Fibroblast of mammary gland (primary cell): ENCODE measurements around the gene ZNF783.
A peak's percentile ranks its signal among the peaks of the same experiment; 100 is the strongest.
"Not testable (repeated sequence)": the region's sequence is repeated elsewhere in the genome, so short reads cannot be mapped to it uniquely, and the experiment has no call there.

Experiments used
- DNase-seq: peaks from one replicate; pipeline ENCODE4 v3.0.0-alpha.2; 2010; ENCODE audit warnings: low read depth
- H3K4me3 ChIP-seq: 2 replicates; pipeline ENCODE4 v1.5.1; 2011; ENCODE audit warnings: low read depth, mild to moderate bottlenecking, low read length, moderate library complexity; ENCODE audit not compliant: control insufficient read depth
- TF ChIP-seq, protein P1 (sequence below): conservative IDR thresholded peaks from 2 replicates; pipeline ENCODE4 v1.5.1; 2011; ENCODE audit warnings: low read depth, low read length, inconsistent platforms; ENCODE audit not compliant: control insufficient read depth, insufficient read depth

The ZNF783 gene

DNA sequence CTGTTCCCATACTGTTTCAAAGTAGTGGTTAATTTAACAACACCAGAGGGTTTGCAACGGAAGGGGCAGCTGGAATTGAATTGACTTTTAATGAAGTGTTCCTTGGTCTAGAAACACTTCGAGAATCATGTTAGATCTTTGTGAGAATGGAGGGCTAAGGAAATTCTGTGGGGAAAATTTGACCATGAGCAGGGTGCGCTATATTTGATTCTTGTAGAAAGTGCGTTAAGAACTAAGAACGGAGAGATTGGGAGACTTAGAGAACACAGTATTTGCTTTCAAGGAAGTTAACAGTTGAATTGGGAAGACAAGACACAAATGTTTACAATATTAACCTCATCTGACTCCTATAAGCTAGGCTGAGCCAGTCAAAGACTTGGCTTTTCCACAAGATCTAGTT, 21.4 kb upstream of the ZNF783 start:
- peak overlapping the region; percentile 94 for H3K4me3 ChIP-seq

DNA sequence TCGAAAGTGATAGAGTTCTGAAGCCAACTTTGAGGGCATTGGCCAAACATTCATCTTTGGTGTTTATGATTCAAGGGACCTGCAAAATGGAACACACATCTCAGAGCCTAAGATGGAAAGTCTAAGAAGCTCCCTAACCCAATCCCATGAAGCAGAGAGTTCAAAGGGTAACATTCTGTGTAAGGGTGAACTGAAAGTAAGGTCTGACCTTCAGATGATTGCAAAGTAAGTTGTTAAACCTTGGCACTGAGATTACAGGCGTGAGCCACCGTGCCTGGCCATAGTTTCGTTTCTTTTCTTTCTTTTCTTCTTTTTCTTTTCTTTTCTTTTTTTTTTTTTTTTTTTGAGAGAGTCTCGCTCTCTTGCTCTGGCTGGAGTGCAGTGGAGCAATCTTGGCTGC, 20.3 kb upstream of the ZNF783 start:
- TF ChIP-seq, protein P1, sequence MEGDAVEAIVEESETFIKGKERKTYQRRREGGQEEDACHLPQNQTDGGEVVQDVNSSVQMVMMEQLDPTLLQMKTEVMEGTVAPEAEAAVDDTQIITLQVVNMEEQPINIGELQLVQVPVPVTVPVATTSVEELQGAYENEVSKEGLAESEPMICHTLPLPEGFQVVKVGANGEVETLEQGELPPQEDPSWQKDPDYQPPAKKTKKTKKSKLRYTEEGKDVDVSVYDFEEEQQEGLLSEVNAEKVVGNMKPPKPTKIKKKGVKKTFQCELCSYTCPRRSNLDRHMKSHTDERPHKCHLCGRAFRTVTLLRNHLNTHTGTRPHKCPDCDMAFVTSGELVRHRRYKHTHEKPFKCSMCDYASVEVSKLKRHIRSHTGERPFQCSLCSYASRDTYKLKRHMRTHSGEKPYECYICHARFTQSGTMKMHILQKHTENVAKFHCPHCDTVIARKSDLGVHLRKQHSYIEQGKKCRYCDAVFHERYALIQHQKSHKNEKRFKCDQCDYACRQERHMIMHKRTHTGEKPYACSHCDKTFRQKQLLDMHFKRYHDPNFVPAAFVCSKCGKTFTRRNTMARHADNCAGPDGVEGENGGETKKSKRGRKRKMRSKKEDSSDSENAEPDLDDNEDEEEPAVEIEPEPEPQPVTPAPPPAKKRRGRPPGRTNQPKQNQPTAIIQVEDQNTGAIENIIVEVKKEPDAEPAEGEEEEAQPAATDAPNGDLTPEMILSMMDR = no peak
- no peak overlapping the region for H3K4me3 ChIP-seq
- no peak for DNase-seq

More for the DNA sequence above, 21.4 kb upstream of the ZNF783 start:
- no peak for DNase-seq
- TF ChIP-seq, protein P1 = no peak

DNA sequence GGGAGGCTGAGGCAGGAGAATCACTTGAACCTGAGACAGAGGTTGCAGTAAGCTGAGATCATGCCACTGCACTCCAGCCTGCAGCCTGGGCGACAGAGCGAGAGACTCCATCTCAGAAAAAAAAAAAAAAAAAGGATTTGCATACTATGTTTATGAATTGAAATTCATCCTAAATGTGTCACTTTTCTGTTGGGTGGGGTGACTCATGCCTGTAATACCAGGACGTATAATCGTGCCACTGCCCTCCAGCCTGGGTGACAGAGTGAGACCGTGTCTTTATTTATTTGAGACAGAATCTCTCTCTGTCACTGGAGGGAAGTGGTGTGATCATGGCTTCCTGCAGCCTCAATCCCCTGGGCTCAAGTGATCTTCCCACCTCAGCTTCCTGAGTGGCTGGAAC, 16.8 kb upstream of the ZNF783 start:
- TF ChIP-seq, protein P1 = no peak
- H3K4me3 ChIP-seq = no peak overlapping the region
- DNase-seq = peak; percentile 11

DNA sequence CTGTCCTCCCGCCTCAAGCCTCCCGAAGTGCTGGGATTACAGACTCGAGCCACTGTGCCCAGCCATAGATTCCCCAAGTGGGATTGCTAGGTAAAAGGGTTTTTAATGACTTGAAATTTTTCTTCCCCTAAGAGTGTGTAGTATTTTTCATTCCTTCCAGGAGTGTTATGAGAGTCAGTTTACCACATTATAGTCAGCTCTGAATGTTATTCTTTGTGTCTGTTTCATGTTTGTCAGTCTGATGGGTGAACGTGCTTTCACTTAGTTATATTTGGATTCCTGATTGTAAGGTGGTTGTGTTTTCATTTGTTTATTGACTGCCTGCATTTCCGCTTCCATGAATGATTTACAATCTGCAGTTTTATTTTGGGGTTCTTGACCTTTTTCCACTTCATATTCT, 16.3 kb upstream of the ZNF783 start:
- TF ChIP-seq, protein P1 = no peak
- no peak for DNase-seq
- H3K4me3 ChIP-seq = no peak overlapping the region

DNA sequence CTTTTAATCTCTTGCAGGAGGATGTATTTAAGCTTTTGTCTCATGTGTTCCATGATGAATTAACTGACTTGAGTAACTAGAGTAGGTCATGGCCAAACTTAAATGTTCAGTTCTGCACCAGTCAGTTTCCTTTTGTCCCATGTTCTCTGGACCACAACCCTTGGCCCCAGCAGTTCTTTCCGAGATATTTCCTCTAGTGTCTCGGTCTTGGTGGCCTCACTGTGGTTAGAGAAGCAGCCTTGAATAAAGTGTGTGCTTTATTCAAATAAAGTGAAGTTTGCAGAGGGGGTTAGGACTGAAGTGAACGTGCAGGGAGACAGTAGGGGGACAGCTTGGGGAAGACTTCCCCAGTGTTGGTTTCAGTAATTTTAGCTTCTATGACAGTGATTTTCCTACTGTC, 13.2 kb upstream of the ZNF783 start:
- TF ChIP-seq, protein P1 = no peak
- DNase-seq = no peak
- no peak overlapping the region for H3K4me3 ChIP-seq

DNA sequence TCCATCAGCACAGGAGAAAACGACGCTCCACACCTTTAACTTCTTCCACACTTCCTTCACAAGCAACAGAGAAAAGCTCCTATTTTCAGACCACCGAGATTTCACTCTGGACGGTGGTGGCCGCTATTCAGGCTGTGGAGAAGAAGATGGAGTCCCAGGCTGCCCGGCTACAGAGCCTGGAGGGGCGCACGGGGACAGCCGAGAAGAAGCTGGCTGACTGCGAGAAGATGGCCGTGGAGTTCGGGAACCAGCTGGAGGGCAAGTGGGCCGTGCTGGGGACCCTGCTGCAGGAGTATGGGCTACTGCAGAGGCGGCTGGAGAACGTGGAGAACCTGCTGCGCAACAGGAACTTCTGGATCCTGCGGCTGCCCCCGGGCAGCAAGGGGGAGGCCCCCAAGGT, 11.8 kb upstream of the ZNF783 start:
- DNase-seq, H3K4me3 ChIP-seq: not testable (repeated sequence)

DNA sequence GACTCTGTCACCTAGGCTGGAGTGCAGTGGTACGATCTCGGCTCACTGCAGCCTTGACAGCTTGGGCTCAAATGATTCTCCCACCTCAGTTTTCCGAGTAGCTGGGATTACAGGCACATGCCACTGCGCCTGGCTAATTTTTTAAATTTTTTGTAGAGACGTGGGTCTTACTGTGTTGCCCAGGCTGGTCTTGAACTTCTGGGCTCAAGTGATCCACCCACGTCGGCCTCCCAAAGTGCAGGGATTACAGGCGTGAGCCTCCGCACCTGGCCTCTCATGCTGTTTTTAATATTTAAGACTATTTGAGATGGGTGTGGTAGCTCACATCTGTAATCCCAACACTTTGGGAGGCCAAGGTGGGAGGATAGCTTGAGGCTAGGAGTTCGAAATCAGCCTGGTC, 10.5 kb upstream of the ZNF783 start:
- not testable (repeated sequence) for DNase-seq

DNA sequence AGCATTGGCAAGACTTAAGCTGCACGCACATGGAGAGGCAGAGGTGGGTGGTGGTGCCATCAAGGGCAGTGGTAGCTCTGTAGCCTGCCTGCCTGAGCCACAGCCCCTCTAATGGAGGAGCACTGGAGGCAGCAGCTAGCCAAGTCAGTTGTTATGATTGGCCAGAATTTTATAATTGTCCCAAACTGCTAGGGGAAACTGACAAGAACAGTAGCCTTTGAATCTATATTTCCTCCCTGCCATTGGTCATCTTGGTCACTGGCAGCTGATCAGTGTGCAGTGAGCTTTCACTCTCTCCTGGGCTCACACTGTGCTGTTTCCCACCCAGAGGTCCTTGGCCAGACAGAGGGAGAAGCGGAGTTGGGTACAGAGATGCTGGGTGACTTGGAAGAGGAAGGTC, 9.6 kb upstream of the ZNF783 start:
- TF ChIP-seq, protein P1 = no peak
- no peak overlapping the region for H3K4me3 ChIP-seq
- DNase-seq = no peak

More for the DNA sequence above, 10.5 kb upstream of the ZNF783 start:
- not testable (repeated sequence) for H3K4me3 ChIP-seq
